WTC11 (cell line): ENCODE data around the gene IL17F.
"Not testable (repeated sequence)": the region's sequence is repeated elsewhere in the genome, so short reads cannot be mapped to it uniquely, and the experiment has no call there.

Source experiments
- CREB1 ChIP-seq: sonication (generic); formaldehyde crosslinking; IDR thresholded peaks from 2 replicates; pipeline ENCODE4 v1.8.0; 2023; ENCODE audit warnings: mild to moderate bottlenecking, missing genetic modification reagents
- CTCF ChIP-seq: fragments of 200-600 bp; IDR thresholded peaks from 2 replicates; pipeline ENCODE4 v1.8.0; 2022; ENCODE audit warnings: antibody characterized with exemption
- E2F5 ChIP-seq: sonication (generic); formaldehyde crosslinking; IDR thresholded peaks from 2 replicates; pipeline ENCODE4 v1.8.1; 2022; ENCODE audit warnings: mild to moderate bottlenecking, moderate library complexity, missing genetic modification reagents
- HMGA2 ChIP-seq: fragments of 250-450 bp; sonication (Bioruptor Pico); IDR thresholded peaks from 2 replicates; pipeline ENCODE4 v1.4.0; 2021; ENCODE audit warnings: mild to moderate bottlenecking, moderate library complexity
- MYBL2 ChIP-seq: sonication (generic); formaldehyde crosslinking; IDR thresholded peaks from 2 replicates; pipeline ENCODE4 v1.8.1; 2023; ENCODE audit warnings: mild to moderate bottlenecking, moderate library complexity, missing genetic modification reagents
- SMAD3 ChIP-seq: sonication (generic); formaldehyde crosslinking; IDR thresholded peaks from 2 replicates; pipeline ENCODE4 v1.8.0; 2022; ENCODE audit warnings: missing genetic modification reagents, mild to moderate bottlenecking, borderline replicate concordance
- SP1 ChIP-seq: sonication (generic); formaldehyde crosslinking; conservative IDR thresholded peaks from 2 replicates; pipeline ENCODE4 v1.8.1; 2022; ENCODE audit warnings: missing genetic modification reagents

GRCh38 chr6:52200088-52200487, 44.2 kb downstream of the IL17F start:
- TF ChIP-seq E2F5 (CRISPR knock-in tag); CTCF; SP1 (CRISPR knock-in tag); CREB1 (CRISPR knock-in tag); MYBL2 (CRISPR knock-in tag); SMAD3 (CRISPR knock-in tag); HMGA2 (CRISPR knock-in tag): not testable (repeated sequence)
